Activated CD4-positive, alpha-beta memory T cell treated with anti-CD3 and anti-CD28 coated beads for 36 hours (primary cell): ENCODE data around the gene MVK. TPM values are rescaled to one million over a fixed set of nuclear protein-coding genes. Genes with fewer than 3 reads are reported as not detected.
"Not testable (repeated sequence)": the region's sequence is repeated elsewhere in the genome, so short reads cannot be mapped to it uniquely, and the experiment has no call there.

Source experiments
- CTCF ChIA-PET: fragments of 350-600 bp; sonication (Branson Sonifier 250); formaldehyde crosslinking; loops from one replicate; lab custom pipeline; 2021; ENCODE audit warnings: antibody characterized with exemption, inconsistent platforms; lab: Charles Lee
- POLR2A ChIA-PET: fragments of 350-600 bp; sonication (Branson Sonifier 250); formaldehyde crosslinking; loops from one replicate; lab custom pipeline; 2021; ENCODE audit warnings: antibody characterized with exemption; lab: Charles Lee
- DNase-seq: peaks from one replicate; pipeline ENCODE4 v3.0.0-alpha.2; 2020
- H3K27ac Mint-ChIP-seq: one replicate; pipeline ENCODE4 v1.8.0; 2021; ENCODE audit warnings: mixed read lengths
- H3K27me3 Mint-ChIP-seq: one replicate; pipeline ENCODE4 v1.8.0; 2021; ENCODE audit warnings: mixed read lengths
- H3K36me3 Mint-ChIP-seq: one replicate; pipeline ENCODE4 v1.8.0; 2021; ENCODE audit warnings: mixed read lengths
- H3K4me1 Mint-ChIP-seq: one replicate; pipeline ENCODE4 v1.8.0; 2021; ENCODE audit warnings: low read depth, mixed read lengths
- H3K4me3 Mint-ChIP-seq: one replicate; pipeline ENCODE4 v1.8.0; 2021; ENCODE audit warnings: mild to moderate bottlenecking, mixed read lengths
- H3K9me3 Mint-ChIP-seq: one replicate; pipeline ENCODE4 v1.8.0; 2021; ENCODE audit warnings: mixed read lengths
- intact Hi-C: fragments of 100-400 bp; cut with micrococcal nuclease; formaldehyde crosslinking; loops from one replicate; pipeline ENCODE4 v1.15.1; 2023
- total RNA-seq, 2 experiments: library from RNA; stranded (reverse); gene quantifications; one replicate each; pipeline ENCODE4 v1.2.3, GENCODE V29; 2021

Gene MVK
- total RNA-seq, 2 experiments from 2014 or later = 21.2 TPM

- Mint-ChIP-seq H3K27ac (no peak overlapping the region), H3K4me3 (no peak overlapping the region)
- POLR2A ChIA-PET = interaction anchor here (0.8 kb wide), 1 partner anchor 41 kb away, joined by 6 read pairs; no protein-coding TSS in a partner anchor
Observed at GRCh38 chr12:109595321-109595902, 21.8 kb downstream of the MVK start.

DNA sequence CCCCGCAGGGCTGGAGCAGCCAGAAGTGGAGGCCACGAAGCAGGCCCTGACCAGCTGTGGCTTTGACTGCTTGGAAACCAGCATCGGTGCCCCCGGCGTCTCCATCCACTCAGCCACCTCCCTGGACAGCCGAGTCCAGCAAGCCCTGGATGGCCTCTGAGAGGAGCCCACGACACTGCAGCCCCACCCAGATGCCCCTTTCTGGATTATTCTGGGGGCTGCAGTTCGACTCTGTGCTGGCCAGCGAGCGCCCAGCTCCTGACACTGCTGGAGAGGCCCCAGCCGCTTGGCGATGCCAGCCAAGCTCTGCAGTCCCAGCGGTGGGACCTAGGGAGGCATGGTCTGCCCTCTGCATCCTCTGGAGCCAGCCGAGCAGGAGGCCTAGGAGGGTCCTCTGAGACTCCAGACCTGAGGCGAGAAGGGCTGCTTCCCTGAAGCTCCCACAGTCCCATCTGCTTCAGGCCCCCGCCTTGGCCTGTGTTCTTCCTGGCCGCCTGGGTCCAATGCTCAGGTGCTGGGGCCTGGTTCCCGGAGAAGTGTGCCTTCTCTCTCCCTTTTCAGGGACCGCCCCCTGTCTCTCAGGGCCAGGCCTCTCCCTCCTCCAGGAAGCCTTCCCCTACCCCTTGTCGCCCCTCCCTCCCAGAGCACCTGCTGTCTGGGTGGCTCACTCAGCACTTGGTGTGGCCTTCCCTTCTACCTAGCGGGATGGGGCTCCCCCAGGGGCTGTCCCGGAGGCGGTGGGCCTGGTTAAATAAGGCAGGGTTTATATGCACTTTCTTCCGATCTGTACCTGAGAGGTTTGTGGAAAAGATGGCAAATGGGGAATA, 23.0 kb downstream of the MVK start:
- H3K9me3 Mint-ChIP-seq = no peaks in the 10 kb centered on the region
- ChIA-PET CTCF (interaction anchor here (0.6 to 7.2 kb wide), 31 partner anchors 10 to 1312 kb away, joined by 3 to 100 read pairs (median 4); partner anchors contain the start of genes FAM222A, MMAB and MVK), POLR2A (interaction anchor here (1.2 kb wide), 1 partner anchor 23 kb away, joined by 3 read pairs; the partner anchor contains the start of gene MVK)
- peaks cover 33% of the 10 kb centered on the region for H3K4me1 Mint-ChIP-seq
- no peaks in the 10 kb centered on the region for H3K27me3 Mint-ChIP-seq
- DNase-seq = peak; percentile 15
- intact Hi-C loops = loop anchor here (1.0 kb wide), 1 partner anchor 179 kb away; no protein-coding TSS in a partner anchor
- H3K4me3 Mint-ChIP-seq = no peak overlapping the region
- peaks cover 3% of the 10 kb centered on the region for H3K36me3 Mint-ChIP-seq
- no peak overlapping the region for H3K27ac Mint-ChIP-seq

More at GRCh38 chr12:109595321-109595902, 21.8 kb downstream of the MVK start:
- no peaks in the 10 kb centered on the region for H3K27me3 Mint-ChIP-seq
- H3K9me3 Mint-ChIP-seq = no peaks in the 10 kb centered on the region
- DNase-seq = peak; percentile 74
- peaks cover 33% of the 10 kb centered on the region for H3K4me1 Mint-ChIP-seq
- CTCF ChIA-PET = interaction anchor here (0.9 to 7.2 kb wide), 5 partner anchors 15 to 250 kb away, joined by 3 to 100 read pairs (median 4); partner anchors contain the start of genes MMAB and MVK
- H3K36me3 Mint-ChIP-seq = peaks cover 3% of the 10 kb centered on the region
- intact Hi-C loops = no loop called here

DNA sequence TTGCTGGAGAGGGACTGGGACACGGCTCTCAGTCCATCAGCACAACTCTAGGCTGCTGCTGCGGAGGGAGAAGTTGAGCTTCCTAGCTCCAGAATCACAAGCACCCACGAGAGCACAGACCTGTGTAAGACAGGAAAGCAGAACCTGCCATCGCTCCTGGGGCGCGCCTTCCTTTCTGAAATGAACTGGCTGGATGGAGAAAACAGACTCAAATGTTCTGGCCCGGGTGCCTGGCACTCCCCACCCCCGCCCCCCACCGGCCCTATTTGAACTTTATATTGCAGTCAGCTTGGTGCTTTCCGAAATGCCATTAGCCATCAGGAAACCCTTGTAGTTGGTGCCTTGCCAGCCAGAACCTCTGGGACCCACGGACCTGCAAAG, 23.8 kb downstream of the MVK start:
- Mint-ChIP-seq H3K4me1 (peaks cover 33% of the 10 kb centered on the region), H3K27ac (no peak overlapping the region), H3K4me3 (no peak overlapping the region), H3K36me3 (peaks cover 3% of the 10 kb centered on the region), H3K9me3 (no peaks in the 10 kb centered on the region), H3K27me3 (no peaks in the 10 kb centered on the region)
- POLR2A ChIA-PET = interaction anchor here (1.2 kb wide), 1 partner anchor 24 kb away, joined by 3 read pairs; the partner anchor contains the start of gene MVK
- DNase-seq = no peak
- intact Hi-C loops = loop anchor here (1.0 kb wide), 1 partner anchor 178 kb away; no protein-coding TSS in a partner anchor
- CTCF ChIA-PET = interaction anchor here (0.6 to 7.2 kb wide), 45 partner anchors 9 to 1311 kb away, joined by 3 to 100 read pairs (median 4); partner anchors contain the start of genes FAM222A, MMAB and MVK

DNA sequence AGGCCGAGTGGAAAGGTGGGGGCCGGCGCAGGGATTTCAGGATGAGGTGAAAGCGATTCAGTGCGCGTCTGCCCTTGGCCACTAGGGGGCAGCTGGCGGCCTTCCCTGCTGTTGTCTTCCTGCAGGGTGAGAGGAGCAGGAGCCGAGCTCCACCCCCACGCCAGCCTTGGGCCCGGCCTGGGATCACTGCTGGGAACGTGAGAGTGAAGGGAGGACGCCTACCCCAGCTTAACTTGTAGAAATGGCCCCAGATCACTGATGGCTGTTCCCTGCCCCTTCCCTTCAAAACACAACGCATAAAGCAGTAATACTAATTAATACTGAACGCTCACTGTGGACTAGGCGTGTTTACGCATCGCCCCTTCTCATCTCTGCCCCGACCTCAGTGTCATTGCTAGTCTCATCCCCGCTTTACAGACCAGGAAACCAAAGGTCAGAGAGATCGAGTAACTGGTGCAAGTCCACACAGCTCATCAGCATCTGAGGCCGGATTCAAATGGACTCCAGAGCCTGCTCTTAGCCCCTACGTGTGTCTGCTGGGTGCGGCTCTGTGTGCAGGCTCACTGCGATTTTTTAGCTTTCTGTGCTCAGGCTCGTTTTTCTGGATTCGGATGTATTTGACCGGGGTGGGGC, 24.3 kb downstream of the MVK start:
- Mint-ChIP-seq H3K36me3 (no peaks in the 10 kb centered on the region), H3K9me3 (no peaks in the 10 kb centered on the region), H3K4me1 (peaks cover 33% of the 10 kb centered on the region), H3K27me3 (no peaks in the 10 kb centered on the region), H3K27ac (no peak overlapping the region), H3K4me3 (no peak overlapping the region)
- CTCF ChIA-PET = interaction anchor here (0.6 to 7.2 kb wide), 46 partner anchors 8 to 667 kb away, joined by 3 to 100 read pairs (median 4); partner anchors contain the start of genes FAM222A, MMAB and MVK
- DNase-seq = peak; percentile 75
- intact Hi-C loops = loop anchor here (1.0 kb wide), 1 partner anchor 177 kb away; no protein-coding TSS in a partner anchor
- POLR2A ChIA-PET = interaction anchor here (1.2 kb wide), 1 partner anchor 24 kb away, joined by 3 read pairs; the partner anchor contains the start of gene MVK

GRCh38 chr12:109598428-109598854, 24.8 kb downstream of the MVK start:
- Mint-ChIP-seq H3K4me1 (peaks cover 31% of the 10 kb centered on the region), H3K4me3 (no peak overlapping the region), H3K27ac (no peak overlapping the region), H3K36me3 (no peaks in the 10 kb centered on the region), H3K9me3 (no peaks in the 10 kb centered on the region), H3K27me3 (no peaks in the 10 kb centered on the region)
- CTCF ChIA-PET = interaction anchor here (0.5 to 7.2 kb wide), 31 partner anchors 9 to 283 kb away, joined by 3 to 100 read pairs (median 4); partner anchors contain the start of genes FAM222A, MMAB and MVK
- no peak for DNase-seq
- intact Hi-C loops = no loop called here
- POLR2A ChIA-PET = no interaction called here

DNA sequence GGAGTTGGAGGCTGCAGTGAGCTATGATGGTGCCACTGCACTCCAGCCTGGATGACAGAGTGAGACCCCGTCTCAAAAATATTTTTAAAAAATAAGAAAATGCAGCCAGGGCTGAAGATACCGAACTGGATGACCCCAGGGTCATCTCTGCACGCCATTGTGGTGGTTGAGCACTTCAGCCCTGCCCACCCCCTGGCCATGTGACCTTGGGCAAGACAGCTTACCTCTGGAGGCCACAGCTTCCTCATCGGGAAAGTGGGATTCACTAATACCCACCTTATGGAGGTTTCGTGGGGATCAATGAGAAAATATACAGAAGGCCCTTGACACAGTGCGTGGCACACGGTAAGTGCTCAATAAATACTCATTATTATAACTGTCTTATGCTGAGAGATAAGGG, 25.5 kb downstream of the MVK start:
- peaks cover 28% of the 10 kb centered on the region for H3K4me1 Mint-ChIP-seq

GRCh38 chr12:109600481-109600880, 26.9 kb downstream of the MVK start:
- CTCF ChIA-PET = interaction anchor here (0.6 to 7.2 kb wide), 2 partner anchors 176 to 245 kb away, joined by 3 to 100 read pairs; no protein-coding TSS in a partner anchor
- POLR2A ChIA-PET = no interaction called here
- no peak overlapping the region for H3K4me3 Mint-ChIP-seq
- intact Hi-C loops = no loop called here
- no peak for DNase-seq
- H3K36me3 Mint-ChIP-seq = no peaks in the 10 kb centered on the region
- H3K27ac Mint-ChIP-seq = no peak overlapping the region
- peaks cover 15% of the 10 kb centered on the region for H3K4me1 Mint-ChIP-seq
- no peaks in the 10 kb centered on the region for H3K9me3 Mint-ChIP-seq
- H3K27me3 Mint-ChIP-seq = no peaks in the 10 kb centered on the region

More for the DNA sequence above, 25.5 kb downstream of the MVK start:
- no peak overlapping the region for H3K4me3 Mint-ChIP-seq
- DNase-seq = no peak
- POLR2A ChIA-PET = no interaction called here
- no peak overlapping the region for H3K27ac Mint-ChIP-seq
- intact Hi-C loops = no loop called here
- H3K27me3 Mint-ChIP-seq = no peaks in the 10 kb centered on the region
- CTCF ChIA-PET = interaction anchor here (0.6 to 7.2 kb wide), 10 partner anchors 13 to 246 kb away, joined by 3 to 100 read pairs (median 8); partner anchors contain the start of genes MMAB and MVK
- H3K9me3 Mint-ChIP-seq = no peaks in the 10 kb centered on the region
- no peaks in the 10 kb centered on the region for H3K36me3 Mint-ChIP-seq

DNA sequence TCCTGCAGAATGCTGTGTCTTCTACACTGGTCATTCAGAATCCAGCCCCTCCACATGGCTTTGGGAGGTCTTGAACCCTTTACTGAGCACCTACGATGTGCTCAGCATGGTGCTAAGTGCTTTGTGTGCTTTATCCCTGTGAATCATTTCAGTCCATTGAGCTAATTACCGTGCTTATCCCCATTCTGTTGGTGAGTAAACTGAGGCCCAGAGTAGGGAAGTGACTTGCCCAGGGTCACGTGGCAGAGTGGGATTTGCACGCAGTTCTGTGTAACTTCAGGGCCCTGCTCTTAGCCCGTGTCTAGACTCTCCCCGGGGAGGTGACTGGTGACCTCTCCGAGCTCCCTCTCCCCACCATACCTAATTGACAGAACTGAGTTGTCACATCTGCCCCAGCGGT, 27.4 kb downstream of the MVK start:
- Mint-ChIP-seq H3K4me3 (no peak overlapping the region), H3K27me3 (no peaks in the 10 kb centered on the region), H3K4me1 (peaks cover 10% of the 10 kb centered on the region), H3K36me3 (no peaks in the 10 kb centered on the region), H3K27ac (no peak overlapping the region), H3K9me3 (no peaks in the 10 kb centered on the region)
- CTCF ChIA-PET = interaction anchor here (7.2 kb wide), 1 partner anchor 176 kb away, joined by 100 read pairs; no protein-coding TSS in a partner anchor
- DNase-seq = no peak
- POLR2A ChIA-PET = no interaction called here
- intact Hi-C loops = no loop called here

DNA sequence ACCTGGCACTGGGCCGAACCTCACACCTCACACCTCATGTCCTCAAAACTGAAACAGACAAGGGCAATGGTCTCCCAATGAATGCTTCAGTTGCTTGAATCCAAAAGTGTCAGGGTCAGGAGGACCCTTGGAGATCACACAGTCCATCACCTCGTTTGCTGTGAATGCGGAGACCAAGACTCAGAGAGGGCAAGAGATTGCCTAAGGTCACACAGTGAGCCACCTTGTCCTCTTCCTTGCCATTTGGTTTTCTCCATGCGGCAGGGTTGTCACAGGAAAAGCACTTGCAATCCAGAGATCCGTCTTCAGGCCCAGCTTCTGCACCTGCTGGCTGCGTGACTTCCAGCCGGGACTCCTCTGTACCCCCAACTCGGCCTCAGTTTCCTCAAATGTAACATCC, 28.0 kb downstream of the MVK start:
- CTCF ChIA-PET = interaction anchor here (7.2 kb wide), 1 partner anchor 175 kb away, joined by 100 read pairs; no protein-coding TSS in a partner anchor

GRCh38 chr12:109602132-109602531, 28.5 kb downstream of the MVK start:
- H3K36me3 Mint-ChIP-seq, H3K27me3 Mint-ChIP-seq, H3K27ac Mint-ChIP-seq, DNase-seq, POLR2A ChIA-PET, H3K9me3 Mint-ChIP-seq, H3K4me3 Mint-ChIP-seq, H3K4me1 Mint-ChIP-seq, intact Hi-C loops: not testable (repeated sequence)
- CTCF ChIA-PET = interaction anchor here (1.3 kb wide), 1 partner anchor 8 kb away, joined by 3 read pairs; no protein-coding TSS in a partner anchor

More for the DNA sequence above, 28.0 kb downstream of the MVK start:
- peaks cover 10% of the 10 kb centered on the region for H3K4me1 Mint-ChIP-seq
- DNase-seq = no peak
- no peaks in the 10 kb centered on the region for H3K36me3 Mint-ChIP-seq
- H3K27ac Mint-ChIP-seq = no peak overlapping the region
- no peaks in the 10 kb centered on the region for H3K9me3 Mint-ChIP-seq
- H3K27me3 Mint-ChIP-seq = no peaks in the 10 kb centered on the region
- no peak overlapping the region for H3K4me3 Mint-ChIP-seq
- POLR2A ChIA-PET = no interaction called here
- intact Hi-C loops = no loop called here

- Mint-ChIP-seq H3K4me3 (no peak overlapping the region), H3K4me1 (no peaks in the 10 kb centered on the region), H3K9me3 (no peaks in the 10 kb centered on the region), H3K27ac (no peak overlapping the region), H3K27me3 (peaks cover 4% of the 10 kb centered on the region), H3K36me3 (no peaks in the 10 kb centered on the region)
- CTCF ChIA-PET = no interaction called here
- intact Hi-C loops = no loop called here
- POLR2A ChIA-PET = no interaction called here
- no peak for DNase-seq
Observed at GRCh38 chr12:109604132-109604585, 30.6 kb downstream of the MVK start.
